ENCODE measurements around the gene KAT8.

The KAT8 gene

GRCh38 chr16:31108794-31109558 lies 8.5 kb upstream of the KAT8 start:
- DNase-seq, result no peak

GRCh38 chr16:31109622-31110021 lies 7.8 kb upstream of the KAT8 start:
- no peak for DNase-seq

GRCh38 chr16:31110106-31111034 lies 7.1 kb upstream of the KAT8 start:
- no peak for DNase-seq

GRCh38 chr16:31111881-31112466 lies 5.5 kb upstream of the KAT8 start:
- DNase-seq, result no peak

- DNase-seq, result no peak
These were observed 4.8 kb upstream of the KAT8 start for GRCh38 chr16:31112711-31113110.

- DNase-seq, result peak in 1 of 2 donors; percentile 8
These were observed 4.0 kb upstream of the KAT8 start for GRCh38 chr16:31113121-31114120.

- DNase-seq, result no peak
These were observed 3.0 kb upstream of the KAT8 start for GRCh38 chr16:31114468-31114867.

GRCh38 chr16:31118223-31119155 lies 1.0 kb downstream of the KAT8 start:
- DNase-seq, result no peak

- DNase-seq, result no peak
These were observed 2.7 kb downstream of the KAT8 start for GRCh38 chr16:31120129-31120528.

GRCh38 chr16:31125844-31126243 lies 8.4 kb downstream of the KAT8 start:
- no peak for DNase-seq

- no peak for DNase-seq
These were observed 9.7 kb downstream of the KAT8 start for GRCh38 chr16:31127182-31127581.

- peak in 1 of 2 donors; percentile 9 for DNase-seq
These were observed 11.5 kb downstream of the KAT8 start for GRCh38 chr16:31128711-31129567.

GRCh38 chr16:31129568-31130335 lies 12.3 kb downstream of the KAT8 start:
- peak in 1 of 2 donors; percentile 17 for DNase-seq

GRCh38 chr16:31130336-31130891 lies 12.9 kb downstream of the KAT8 start:
- no peak for DNase-seq

- no peak for DNase-seq
These were observed 13.4 kb downstream of the KAT8 start for GRCh38 chr16:31130899-31131298.

- no peak for DNase-seq
These were observed 14.0 kb downstream of the KAT8 start for GRCh38 chr16:31131416-31131815.

- no peak for DNase-seq
These were observed 14.4 kb downstream of the KAT8 start for GRCh38 chr16:31131841-31132271.

GRCh38 chr16:31132303-31132979 lies 15.0 kb downstream of the KAT8 start:
- DNase-seq, result no peak
